Measurements from ENCODE around the gene AMN. TPM values are rescaled to one million over a fixed set of nuclear protein-coding genes. Genes with fewer than 3 reads are reported as not detected.

The AMN gene
- total RNA-seq, 1 donor from 2014 or later, result 3.2 TPM

GRCh38 chr14:102965971-102966655 is 43.6 kb downstream of the AMN start:
- DNase-seq (ENCODE audit: low spot score), result no peak

- no peak for DNase-seq (ENCODE audit: low spot score)
These were observed 44.4 kb downstream of the AMN start for GRCh38 chr14:102966681-102967505.

GRCh38 chr14:102967506-102967795 is 45.0 kb downstream of the AMN start:
- DNase-seq (ENCODE audit: low spot score), result no peak

GRCh38 chr14:102968306-102968705 is 45.8 kb downstream of the AMN start:
- DNase-seq (ENCODE audit: low spot score), result no peak

GRCh38 chr14:102969060-102969791 is 46.8 kb downstream of the AMN start:
- DNase-seq (ENCODE audit: low spot score), result no peak

- DNase-seq (ENCODE audit: low spot score), result no peak
These were observed 47.4 kb downstream of the AMN start for GRCh38 chr14:102969901-102970300.

- no peak for DNase-seq (ENCODE audit: low spot score)
These were observed 48.0 kb downstream of the AMN start for GRCh38 chr14:102970496-102970895.

GRCh38 chr14:102971314-102971713 is 48.9 kb downstream of the AMN start:
- no peak for DNase-seq (ENCODE audit: low spot score)

- no peak for DNase-seq (ENCODE audit: low spot score)
These were observed 49.6 kb downstream of the AMN start for GRCh38 chr14:102971836-102972606.

GRCh38 chr14:102973706-102974285 is 51.3 kb downstream of the AMN start:
- DNase-seq (ENCODE audit: low spot score), result no peak

- DNase-seq (ENCODE audit: low spot score), result no peak
These were observed 53.2 kb downstream of the AMN start for GRCh38 chr14:102975662-102976061.

GRCh38 chr14:102977475-102977874 is 55.0 kb downstream of the AMN start:
- no peak for DNase-seq (ENCODE audit: low spot score)

GRCh38 chr14:102979406-102979805 is 56.9 kb downstream of the AMN start:
- DNase-seq (ENCODE audit: low spot score), result no peak

- DNase-seq (ENCODE audit: low spot score), result no peak
These were observed 57.9 kb downstream of the AMN start for GRCh38 chr14:102980409-102980810.

Other genes with a start within 250 kb of the AMN start
- 29.9 TPM for gene TRAF3, start 145.2 kb upstream of the AMN start, total RNA-seq
- gene CDC42BPB, start 134.9 kb downstream of the AMN start, total RNA-seq, result 131 TPM
- not detected for gene LBHD2, start 161.5 kb downstream of the AMN start, total RNA-seq
- 2.5 TPM for gene EXOC3L4, start 172.1 kb downstream of the AMN start, total RNA-seq
- 720 TPM for gene TNFAIP2, start 200.8 kb downstream of the AMN start, total RNA-seq

All from ureter (tissue), 1 donor.